ENCODE measurements around the gene AGBL4.

DNA sequence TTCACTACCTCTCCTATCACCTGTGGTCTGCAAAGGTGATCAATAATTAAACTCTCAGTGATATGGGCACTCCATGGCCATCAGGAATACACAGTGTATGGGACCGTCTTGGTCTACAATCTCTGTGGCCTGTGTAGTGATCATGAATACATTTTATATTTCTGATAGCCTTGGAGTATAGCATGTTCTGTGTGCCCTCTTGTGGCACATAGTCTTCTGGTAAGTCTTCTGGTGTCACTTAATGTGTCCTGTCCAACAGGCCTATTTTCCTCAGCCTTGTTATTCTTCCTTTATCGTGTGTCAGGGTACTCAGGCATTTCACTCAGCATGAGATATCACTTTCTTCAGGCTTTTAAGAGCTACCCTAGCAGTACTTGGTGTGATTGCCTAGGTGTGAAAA lies 393.6 kb downstream of the AGBL4 start:
- TF ChIP-seq TAF1 (IDR thresholded peaks at IDR 0.05; ENCODE audit: low read depth) = no peak
- TF ChIP-seq, protein P1, sequence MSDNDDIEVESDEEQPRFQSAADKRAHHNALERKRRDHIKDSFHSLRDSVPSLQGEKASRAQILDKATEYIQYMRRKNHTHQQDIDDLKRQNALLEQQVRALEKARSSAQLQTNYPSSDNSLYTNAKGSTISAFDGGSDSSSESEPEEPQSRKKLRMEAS (IDR thresholded peaks at IDR 0.05) = no peak
- no peak for TF ChIP-seq TCF12 (IDR thresholded peaks at IDR 0.05; ENCODE audit: low read depth)
- TF ChIP-seq EP300 (IDR thresholded peaks at IDR 0.05; ENCODE audit: borderline replicate concordance) = no peak
- TF ChIP-seq REST (IDR thresholded peaks at IDR 0.05; ENCODE audit: low read depth) = no peak

Data from Ishikawa (cell line).